GM21825 (cell line): ENCODE results near the gene ACER3.
"Not testable (repeated sequence)": the region's sequence is repeated elsewhere in the genome, so short reads cannot be mapped to it uniquely, and the experiment has no call there.

Experiments used
- ATAC-seq: cut with Tn5 transposase; IDR thresholded peaks from one replicate; pipeline ENCODE4 v1.9.1; 2021; ENCODE audit warnings: mild to moderate bottlenecking, moderate library complexity; ENCODE audit not compliant: unreplicated experiment

ACER3 gene

DNA sequence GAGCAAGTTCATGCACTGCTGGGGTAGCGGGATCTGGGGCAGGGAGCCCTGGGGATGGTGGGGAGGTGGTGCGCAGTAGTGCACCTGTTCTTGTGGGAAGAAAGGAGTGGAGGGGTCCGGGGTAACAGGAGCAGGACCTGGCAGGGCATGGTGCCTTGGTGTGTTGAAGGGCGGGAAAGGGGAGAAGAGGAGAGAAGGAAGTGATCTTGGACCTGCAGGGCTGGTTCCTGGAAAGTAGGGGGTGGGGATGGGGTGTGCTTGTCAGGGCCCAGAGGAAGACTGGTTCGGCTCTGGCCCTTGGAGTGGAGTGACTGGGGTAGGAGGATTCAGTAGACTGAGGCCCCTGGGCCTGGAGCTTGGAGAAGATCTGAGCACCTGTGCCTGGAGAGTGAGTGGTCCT is 195.2 kb downstream of the ACER3 start:
- no peak for ATAC-seq

DNA sequence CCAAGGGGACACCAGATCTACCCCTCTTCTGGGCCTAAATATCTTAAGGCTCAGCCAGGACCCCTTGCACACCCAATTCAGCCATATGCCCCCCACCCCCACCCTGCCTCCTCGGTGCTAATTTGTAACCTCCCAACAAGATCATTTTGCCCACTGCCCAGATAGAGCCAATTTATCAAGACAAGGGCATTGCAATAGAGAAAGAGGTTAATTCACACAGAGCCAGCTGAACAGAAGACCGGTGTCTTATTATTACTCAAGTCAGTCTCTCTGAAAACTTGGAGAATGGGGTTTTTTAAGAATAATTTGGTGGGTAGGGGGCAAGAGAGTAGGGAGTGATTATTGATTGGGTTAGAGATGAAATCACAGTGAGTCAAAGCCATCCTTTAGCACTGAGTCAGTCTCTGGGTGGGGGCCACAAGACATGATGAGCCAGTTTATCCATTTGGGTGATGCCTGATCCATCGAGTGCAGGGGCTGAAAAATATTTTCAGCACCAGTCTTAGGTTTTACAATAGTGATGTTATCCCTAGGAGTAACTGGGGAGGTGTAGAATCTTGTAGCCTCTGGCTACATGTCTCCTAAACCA is 196.2 kb downstream of the ACER3 start:
- ATAC-seq = no peak

DNA sequence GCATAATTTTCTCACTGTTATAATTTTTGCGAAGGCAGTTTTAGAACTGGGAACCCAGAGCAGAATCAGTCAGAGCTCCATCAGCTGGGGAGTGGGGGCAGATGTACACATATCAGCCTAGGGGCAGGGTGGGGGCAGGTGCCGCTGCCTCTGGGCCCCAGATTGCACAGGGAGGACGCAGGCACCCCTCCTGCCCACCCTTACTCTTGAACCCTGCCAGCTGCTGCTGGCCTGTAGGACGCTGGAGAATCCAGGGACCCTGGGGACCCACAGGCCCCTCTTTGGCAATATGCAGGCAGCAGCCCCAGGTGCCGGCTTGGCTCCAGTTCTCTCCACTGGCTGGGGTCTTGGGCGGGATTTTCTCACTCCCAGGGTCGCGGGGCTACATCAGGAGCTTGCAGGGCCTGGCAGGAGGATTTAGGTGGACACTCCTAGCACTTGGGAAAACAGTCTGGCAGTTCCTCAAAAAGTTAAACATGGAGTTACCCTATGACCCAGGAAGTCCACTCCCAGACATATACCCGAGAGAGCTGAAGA is 197.3 kb downstream of the ACER3 start:
- ATAC-seq = no peak

DNA sequence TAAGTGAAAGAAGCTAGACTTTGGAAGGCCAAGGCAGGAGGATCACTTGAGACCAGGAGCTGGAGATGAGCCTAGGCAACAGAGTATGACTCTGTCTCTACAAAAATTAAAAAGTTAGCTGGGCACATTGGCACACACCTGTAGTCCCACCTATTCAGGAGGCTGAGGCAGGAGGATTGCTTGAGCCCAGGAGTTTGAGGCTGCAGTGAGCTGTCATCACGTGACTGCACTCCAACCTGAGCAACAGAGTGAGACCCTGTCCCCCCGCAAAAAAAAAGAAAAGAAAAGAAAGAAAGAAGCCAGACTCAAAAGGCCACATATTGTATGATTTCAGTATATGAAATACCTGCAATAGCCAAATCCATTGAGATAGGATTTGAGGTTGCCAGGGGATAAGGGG is 198.2 kb downstream of the ACER3 start:
- no peak for ATAC-seq

DNA sequence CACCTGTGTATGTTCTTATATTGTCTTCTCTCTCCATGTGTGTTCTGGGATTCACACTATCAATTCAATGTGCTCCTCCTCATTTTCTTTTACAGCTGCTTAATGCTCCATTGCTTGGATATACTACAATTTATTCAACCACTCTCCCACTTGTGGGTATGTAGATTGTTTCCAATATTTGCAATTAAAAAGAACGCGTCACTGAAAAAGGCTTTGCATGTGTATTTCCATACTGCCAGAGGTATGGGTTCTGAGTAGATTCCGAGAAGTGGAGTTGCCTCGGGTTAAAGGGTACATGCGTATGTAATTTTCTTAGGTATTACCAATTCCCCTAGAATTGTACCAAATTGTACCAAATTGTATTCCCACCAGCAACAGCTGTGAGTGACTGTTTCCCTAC is 199.1 kb downstream of the ACER3 start:
- no peak for ATAC-seq

DNA sequence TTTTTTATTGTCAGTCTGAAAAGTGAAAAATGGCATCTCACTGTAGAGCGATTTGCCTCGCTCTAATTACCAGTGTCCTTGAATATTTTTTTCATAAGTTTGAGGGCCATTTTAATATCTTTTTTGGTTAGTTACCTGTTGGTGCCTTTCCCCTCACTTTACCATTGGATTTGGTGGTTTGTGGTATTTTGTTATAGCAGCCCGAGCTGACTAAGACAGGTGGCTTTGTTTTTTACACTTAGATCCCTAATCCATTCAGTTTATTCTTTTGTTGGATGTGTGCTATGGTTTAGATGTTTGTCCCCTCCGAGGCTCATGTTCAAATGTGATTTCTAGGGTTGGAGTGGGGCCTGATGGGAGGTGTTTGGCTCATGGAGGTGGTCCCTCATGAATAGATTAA is 199.5 kb downstream of the ACER3 start:
- no peak for ATAC-seq

DNA sequence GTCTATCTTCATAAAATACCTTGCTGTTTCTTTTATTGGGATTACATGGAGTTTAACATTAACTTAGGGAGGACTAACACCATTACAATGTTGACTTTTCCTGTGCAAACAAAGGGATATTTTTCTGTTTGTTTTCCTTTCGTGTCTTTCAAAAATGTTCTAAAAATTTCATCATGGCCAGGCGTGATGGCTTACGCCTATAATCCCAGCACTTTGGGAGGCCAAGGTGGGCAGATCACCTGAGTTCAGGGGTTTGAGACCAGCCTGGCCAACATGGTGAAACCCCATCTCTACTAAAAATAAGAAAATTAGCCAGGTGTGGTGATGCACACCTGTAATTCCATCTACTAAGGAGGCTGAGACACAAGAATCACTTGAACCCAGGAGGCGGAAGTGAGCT is 200.5 kb downstream of the ACER3 start:
- not testable (repeated sequence) for ATAC-seq

DNA sequence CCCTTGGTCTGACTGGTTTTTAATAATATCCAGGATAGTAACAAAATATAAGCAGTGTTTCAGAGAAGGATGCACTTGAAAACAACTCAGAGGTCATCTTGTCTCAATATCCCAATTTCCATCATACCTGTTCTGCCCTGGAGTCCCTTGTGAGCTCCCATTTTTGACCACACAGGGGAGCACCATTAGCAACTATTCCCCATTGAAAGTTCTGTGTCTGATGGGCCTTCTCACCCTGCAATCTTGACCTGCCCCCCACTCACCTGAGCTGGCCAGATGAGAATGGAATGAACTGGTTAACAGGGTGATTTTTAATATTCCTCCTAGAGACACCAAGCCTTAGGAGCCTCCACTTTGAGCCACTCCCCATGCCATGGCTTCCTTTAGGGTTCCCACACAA is 202.2 kb downstream of the ACER3 start:
- ATAC-seq = no peak

DNA sequence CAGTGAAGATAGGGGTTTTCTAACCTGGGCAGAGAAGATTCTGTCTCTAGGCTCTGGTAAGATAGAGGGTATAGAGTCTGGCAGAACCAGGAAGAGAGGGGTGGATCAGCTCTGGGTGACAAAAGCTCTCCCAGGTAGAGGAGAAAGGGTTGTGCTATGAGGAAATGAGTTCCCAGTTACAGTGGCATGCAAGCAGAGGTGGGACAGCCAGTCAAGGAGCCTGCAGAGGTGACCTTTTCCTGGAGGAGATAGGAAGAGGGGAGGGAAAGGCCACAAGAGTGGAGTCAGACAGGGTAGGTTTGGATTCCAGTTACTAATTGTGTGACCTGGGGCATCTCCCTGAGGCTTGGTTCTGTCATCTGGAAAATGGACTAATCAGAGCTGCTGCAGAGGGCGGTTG is 202.7 kb downstream of the ACER3 start:
- no peak for ATAC-seq

DNA sequence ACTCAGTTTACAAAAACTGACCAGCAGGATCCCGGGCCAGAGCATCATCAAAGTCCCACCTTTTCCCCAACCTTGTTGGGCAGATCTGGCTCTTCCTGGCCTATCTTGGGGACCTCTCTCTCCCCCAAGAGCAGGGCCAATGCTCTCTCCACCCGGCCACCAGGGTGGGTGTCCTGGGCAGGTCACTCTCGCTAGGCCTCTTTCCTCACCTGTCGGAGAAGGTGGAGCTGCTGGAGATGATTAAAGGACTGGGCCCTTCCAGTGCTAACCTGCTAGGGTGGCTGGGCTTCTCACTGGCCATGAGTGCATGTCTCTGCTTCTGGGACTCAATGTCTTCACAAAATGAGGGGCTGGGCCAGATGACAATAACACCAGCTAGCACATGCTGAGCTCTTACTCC is 203.1 kb downstream of the ACER3 start:
- ATAC-seq = no peak

DNA sequence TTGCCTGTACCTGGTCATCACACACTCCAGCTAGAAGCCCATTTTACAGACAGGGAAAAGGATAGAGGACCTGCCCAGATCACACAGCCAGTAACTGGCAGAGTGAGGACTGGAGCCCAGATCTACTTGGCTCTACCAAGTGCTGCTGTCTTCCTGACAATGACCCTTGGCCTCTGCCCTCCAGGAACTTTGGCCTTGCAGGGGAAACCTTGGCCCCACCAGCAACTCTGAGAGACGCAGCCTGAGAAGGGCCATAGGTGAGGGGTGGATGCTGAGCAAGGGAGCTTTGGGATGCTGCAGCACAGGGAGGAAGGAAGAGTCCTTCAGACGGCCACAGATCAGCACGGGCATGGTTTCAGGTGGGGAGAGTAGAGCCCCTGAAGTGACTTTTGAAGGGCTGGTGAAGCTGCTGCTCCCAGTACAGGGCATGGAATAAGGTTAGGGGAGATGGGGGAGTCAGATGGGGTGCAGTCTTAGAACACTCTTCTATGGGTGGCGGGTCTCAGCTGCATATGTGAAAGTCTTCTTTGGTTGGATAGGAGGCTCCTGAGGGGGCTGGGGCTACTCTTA is 204.0 kb downstream of the ACER3 start:
- no peak for ATAC-seq

DNA sequence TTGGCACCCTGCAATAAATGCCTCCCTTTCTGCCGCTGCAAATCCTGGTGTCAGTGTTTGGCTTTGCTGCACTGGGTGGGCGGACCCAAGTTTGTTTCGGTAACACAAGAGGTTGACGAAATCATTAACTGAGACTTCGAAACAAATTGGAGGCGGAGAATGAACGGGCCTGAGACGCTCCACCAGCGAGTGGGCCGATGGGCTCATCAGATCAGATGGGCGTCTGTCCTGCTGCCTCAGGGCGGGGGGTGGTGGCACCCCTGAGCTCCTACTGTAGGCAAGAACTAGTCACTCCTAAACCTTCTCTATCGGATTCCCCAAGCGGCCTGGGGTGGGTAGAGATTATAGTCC is 205.1 kb downstream of the ACER3 start:
- no peak for ATAC-seq

DNA sequence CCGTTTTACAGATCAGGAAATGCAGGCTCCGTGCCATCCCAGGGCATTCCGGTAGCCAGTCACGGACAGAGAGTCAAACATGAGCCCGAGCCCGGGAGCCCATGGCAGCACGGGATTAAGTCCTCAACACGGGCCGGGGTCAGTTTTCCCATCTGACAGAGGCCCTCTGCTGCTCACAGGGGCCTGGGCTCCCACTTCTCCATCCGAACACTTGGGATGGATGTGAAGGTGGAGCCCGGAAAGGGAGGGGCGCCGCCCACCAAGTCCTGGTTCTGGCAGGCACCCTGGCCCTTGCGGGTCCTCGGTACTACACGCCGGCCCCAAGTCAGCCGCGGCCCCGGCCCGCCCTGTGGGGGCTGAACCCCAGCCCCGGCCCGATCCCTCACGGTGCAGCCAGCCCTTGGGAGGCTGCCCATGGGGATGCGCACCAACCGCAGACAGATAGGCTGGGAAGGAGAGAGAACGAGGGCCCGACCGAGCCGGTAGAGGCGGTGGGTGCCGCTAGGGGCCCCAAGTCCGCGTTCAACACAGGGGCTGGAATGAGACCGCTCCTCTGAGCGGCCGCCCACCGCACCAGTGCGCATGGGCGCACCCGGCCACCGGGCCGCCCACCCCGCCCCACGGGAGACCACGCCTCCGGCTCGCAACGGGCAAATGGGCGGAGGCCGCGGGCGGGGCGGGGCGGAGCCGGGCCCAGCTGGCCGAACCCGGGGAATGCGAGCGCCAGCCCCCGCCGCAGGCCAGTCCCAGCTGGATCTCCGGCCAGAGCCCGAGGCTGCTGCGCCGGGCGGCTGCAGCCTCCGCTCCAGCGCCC is 205.7 kb downstream of the ACER3 start, which contains the start of gene CAPN5:
TSS of gene CAPN5 (plus strand) at position 743 of the 814 bp plus-strand sequence. CDS start 17,916 bp downstream, outside the sequence.
- peak; percentile 76 for ATAC-seq

DNA sequence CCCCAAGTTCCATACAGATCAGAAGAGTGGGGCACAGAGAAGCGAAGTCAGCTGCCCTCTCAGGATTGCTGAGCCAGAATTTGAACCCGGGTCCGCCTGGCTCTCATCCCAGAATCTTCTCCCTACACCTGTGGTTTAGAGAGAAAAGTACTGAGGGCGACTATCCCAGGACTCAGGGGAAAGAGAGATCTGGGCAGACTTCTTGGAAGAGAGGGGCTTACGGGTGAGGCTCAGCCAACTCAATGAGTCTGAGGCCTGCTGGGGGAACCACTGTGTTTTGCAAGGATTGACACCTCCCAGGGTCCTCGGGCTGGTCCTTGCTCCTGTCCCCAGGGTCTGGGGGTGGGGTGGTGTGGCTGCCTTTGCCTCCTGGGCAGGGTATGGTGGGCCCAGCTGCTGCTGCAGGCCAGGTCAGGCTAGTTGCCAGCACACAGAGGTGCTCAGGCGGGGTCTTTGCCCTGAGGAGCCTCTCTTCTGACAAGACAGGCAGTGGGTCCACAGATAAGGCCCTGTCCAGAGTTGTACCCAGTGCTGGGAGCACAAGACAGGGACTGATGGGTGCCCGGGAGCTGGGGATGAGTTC is 207.2 kb downstream of the ACER3 start:
- no peak for ATAC-seq

DNA sequence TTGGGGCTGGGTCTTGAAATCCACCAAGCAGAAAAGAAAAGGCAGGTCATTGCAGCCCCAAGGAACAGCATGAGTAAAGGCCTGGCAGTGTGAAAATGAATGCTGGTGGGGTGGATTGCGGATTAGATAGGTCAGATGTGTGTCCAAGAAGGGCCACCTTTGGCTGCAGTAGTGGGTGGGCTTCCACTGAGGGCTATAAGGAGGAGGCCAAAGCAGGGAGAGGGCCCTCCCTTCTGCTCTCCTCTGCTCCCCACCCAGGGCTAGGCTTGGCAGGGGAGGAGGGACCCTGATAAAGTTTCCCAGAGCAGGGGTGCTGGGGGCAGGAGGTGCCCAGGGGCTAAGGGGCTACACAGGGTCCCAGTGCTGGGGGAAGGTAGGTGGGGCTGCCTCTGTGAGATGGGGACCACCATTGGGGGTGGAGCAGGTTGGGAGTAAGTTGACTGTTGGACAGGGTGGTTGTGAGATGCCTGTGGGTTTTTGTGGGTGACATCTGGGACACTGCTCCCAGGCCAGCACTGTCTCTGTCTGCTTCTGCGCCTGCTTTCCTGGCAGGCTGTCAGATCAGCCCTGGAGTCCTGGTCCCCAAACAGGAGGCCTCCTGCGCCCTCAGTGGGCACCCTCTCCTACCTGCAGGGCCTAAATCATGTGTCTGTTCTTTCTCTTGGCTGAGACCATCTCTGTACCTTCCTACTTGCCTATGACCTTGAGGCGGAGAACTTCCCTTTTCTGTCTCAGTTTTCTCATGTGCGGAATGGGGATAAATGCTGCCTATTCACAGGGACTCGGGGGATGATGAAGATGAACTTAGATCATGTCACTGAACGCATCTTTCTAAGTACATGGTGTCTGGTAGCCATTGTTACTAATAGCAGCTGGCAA is 208.0 kb downstream of the ACER3 start:
- ATAC-seq = no peak

DNA sequence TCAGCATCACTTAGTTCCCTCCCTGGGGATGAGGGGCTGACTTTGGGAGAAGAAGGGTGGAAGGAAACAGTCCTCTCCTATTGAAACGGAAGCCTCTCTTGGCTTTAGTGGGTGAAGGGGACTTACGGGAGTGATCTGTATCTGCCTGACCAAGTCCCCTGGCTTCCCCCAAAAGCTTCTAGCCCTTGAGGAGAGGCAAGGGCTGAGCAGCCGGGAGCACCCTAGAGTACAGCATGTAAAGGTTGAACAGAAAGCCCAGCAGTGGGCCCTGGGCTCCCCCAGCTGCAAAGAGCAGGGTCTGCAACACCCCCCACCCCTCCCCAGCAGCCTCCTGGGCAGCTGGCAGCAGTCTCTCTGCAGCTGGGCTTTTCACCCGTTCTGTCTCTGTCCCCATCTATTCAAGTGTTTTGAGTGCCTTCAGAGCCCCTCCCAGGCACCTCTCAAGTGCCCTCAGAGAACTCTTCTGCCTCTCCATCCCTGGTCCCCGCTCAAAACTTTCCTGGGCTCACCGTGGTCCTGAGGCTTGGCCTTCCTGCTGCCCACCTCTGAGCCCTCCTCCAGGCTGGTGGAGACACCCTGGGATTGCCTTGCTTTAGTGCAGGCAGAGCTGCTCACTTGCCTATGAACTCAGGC is 208.7 kb downstream of the ACER3 start:
- ATAC-seq = no peak

DNA sequence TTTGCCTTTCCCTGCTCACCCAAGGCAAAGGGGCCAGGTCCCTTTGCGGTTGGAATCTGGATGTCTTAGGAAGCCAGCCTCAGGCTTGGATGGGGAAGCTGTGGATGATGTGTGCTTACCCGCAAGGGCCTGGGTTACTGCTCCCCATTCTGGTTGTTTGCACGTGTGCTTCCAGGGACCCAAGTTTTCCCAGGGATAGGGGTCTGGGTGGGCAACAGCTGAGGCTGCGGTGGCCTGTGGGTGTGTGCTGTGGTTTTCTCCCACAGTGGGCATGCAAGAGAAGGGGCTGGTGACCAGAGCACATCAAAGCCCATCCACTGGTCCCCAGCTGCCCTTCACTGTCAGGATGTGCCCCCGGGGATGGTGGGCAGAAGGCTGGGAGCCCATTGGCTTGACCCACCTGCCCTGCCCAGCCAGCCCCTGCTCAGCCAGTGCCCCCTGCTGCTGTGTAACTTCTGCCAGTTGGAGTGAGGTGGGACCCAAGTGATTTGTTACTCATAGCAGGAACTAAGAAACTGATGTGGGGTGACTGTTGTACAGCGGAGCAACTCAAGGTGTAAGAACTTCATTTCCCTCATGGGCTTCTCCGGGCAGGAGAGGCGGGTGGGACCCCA is 209.4 kb downstream of the ACER3 start:
- no peak for ATAC-seq

DNA sequence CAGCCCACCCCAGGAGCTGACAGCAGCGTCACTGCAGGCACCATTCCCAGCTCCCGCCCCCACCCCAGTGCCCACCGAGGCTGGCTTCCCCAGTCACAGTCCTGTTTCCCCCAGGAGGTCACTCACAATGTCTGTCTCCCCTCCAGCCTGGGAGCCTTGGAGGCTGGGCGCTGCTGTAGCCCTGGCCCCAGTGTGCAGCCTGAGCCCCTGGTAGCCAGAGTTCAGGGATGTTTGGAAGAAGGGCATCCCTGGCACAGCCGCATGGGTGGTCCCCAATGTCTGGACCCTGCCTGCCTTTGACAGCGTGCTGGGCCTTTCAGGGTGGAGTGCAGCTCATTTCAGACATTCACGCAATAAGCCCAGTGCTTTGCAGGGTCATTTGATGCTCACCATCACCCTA is 210.4 kb downstream of the ACER3 start:
- no peak for ATAC-seq

DNA sequence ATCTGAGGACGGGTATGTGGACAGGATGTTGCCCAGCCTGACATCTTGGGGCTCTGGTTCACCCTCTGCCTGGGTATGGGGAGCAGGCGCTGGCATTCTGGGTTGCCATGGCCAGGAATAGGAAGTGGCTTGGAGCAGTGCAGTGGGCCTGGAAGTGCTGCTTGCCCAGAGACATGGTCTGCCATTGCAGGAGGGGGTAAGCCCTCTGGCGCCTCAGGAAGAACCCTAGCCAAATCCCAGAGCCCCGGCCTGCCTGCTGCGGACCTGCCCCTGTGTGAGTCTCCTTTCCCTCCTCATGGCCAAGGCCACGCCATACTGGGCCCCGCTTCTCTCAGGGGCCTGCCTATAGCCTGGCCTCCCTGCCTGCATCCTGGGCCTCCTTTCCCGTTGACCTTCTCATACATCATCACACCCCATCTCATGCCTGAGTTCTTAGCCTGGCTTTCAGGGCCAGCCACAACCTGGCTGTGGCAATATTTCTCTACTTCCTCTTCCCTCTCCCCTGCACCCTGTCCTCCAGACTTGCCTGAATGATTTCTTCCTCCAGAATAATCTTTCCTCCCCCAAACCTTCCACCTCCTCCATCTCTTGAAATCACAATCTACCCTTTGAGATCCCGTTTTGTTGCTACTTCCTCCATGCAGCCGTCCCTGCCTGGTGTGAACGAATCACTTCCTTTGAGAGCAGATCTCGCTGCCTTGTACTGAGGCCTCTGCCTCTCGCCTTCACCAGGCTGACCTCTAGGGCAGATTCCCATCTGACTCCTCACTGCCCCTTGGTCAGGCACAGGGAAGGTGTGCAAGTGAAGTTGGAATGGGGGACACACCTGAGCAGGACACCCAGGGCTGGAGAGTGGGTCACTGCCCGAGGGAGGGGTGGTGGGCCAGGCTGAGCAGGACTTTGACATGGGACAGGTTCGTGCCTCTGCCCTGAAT is 211.2 kb downstream of the ACER3 start:
- ATAC-seq = no peak
